Stimulated activated CD8-positive, alpha-beta memory T cell treated with anti-CD3 and anti-CD28 coated beads, Interleukin-15, amount 100 ng/mL, for 48 hours (primary cell): ENCODE data around the gene FGF22.

Experiments
- DNase-seq, 2 donors: peaks; one replicate each; pipeline ENCODE4 v3.0.0-alpha.2; 2020; ENCODE audit warnings: low read depth in 2 of 2

FGF22 gene

DNA sequence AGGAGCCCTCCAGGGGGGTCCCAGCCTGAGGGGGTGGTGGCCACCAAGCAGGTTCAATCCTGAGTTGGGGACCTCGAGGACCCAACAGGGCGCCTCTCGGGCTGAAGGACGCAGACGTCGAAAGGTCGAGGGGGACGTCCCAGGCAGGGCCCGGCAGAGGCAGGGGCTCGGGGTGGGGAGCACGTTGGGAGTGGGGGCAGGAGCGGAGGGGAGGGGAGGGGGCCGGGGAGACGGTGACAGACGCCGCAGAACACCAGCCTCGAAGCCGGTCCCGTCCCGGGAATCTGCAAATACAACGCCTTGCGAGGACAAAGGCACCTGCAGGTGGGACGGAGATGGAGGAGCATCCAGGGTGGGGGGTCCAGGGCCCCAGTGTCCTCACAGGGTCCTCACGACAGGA is 4.1 kb downstream of the FGF22 start:
- DNase-seq = no peak

DNA sequence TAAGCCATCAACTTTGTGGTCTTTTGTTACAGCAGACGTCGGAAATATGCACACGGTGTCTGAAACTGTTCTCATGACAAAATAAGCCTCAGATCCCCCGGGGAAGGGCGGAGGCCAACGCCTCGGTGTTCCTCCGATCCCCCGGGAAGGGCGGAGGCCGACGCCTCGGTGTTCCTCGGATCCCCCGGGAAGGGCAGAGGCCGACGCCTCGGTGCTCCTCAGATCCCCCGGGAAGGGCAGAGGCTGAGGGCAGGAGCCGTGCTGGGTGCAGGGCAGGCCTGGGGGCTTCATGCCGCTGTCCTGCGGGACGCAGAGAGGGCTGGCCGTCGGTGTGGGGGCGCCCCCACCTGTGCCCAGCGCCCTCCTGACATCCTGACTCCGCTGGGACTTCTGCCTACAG is 4.7 kb downstream of the FGF22 start:
- DNase-seq = no peak

DNA sequence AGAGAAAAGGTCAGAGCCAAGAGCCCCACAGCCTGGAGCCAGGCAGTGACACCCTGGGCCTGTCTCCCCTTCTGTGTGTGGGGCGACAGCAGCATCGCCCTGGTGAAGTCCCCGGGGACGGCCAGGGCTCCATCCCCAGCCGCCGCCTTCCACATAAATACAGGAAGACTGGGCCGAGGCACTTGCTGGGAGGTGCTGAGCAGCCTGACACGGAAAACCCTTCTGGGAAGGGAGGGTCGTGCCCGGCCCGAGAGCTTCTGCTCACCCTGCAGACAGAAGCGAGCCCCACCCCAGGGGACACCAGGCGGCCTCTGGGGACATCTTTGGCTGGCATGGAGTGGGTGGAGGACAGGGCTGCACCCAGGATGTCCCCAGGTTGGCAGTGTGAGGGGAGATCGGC is 5.1 kb downstream of the FGF22 start:
- DNase-seq = no peak

DNA sequence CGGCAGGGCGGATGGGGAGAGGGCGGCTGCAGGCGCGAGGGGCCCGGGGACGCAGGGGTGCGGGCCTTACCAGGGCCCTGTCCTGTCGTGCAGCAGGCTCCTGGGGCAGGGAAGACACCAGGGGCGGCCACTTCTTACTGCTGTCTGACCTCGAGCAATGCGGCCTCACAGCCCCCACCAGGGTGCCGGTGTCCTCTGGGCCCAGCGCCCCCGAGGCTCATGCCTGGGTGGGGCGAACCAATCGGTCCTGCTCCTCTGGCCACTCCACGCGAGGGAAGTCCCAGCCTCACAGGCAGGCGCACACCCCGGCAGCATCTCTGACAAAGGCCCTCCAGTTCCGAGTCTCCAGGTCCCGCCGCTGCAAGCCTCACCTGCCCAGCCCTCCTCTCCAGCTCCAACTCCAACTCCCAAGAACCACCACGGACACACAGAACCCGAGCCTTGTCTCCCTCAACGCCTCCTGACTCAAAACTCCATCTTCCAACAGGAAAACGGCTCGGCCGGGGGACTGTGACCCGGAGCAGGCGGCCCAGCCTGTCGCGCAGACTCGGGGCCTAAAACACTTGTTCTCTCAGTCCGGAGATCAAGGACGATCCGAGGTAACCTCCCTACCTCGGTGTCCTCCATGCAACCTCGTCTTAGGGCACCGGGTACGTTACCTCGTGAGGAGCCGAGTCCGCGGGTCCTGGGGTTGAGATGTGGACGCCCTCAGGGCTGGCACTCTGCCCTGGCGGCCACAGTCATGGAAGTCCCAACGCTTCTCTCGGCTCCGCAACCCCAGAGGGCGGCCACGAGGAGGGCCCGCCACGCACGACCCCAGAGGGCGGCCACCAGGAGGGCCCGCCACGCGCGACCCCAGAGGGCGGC is 6.5 kb downstream of the FGF22 start:
- DNase-seq = no peak

DNA sequence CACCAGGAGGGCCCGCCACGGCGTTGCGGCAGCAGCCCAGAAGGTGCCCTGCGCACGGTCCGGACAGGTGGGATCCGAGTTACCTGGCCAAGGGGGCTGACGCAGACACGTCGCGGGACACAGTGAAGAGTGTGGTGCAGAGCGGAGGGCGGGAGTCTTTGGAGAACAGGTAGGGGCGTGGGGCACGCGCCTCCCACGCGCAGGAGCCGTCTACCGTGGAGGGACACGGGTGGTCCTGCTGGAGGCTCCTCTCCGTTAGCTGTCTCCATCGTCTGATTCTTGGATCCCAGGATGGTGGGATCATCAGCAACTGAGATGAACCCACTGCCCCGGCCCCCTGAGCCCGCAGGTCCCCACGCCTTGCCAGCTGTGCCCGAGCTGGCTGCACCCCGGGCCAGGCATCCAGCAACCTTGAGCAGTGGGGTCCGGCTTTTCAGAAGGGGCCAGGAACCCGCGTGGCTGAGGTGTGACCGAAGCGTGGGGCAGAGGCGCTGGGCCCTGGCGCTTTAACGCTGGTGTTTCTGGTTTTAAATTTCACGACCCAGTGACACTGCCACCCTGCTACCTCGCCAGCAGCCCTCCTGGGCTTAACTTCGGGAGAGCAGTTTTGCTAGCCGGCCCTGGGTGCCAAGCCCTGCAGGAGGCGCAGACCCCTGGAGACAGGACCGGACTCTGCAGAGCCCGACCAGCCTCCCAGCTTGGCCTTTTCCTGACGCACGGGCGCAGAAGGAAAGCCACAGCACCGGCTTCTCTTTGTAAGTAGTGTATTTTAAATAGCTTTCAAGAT is 7.3 kb downstream of the FGF22 start:
- no peak for DNase-seq

DNA sequence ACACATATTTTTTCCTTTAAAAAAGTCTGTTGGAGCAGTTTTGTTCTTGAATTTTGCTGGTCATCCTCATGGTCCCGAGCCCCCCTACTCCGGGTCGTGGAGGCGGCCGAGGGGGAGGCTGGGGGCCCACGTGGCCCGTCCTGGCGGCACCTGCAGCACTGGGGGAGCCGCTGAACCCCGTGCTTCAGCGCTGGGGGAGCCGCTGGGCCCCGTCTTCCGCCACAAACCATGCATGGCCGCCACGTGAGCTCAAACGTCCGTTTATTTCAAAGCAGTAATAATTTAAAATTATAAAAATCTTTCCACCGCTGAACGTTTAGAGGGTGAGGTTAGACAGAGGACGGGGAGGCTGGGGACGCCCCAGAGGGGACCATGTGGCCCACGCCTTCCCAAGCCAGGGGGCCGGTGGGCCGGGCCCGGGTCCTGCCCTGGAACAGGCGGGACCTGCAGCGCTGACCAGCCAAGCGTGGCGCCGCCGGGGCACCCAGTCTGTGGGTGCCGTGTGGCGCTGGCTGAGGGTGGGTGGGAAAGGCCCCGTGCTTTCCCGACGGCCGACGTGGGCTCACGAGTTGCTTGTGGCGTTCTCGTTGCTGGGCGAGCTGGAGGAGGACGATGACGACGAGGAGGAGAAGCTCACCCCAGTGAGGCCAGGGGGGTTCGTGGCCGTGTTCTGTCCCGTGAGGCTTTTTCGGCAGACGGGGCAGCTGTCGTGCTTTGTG is 8.0 kb downstream of the FGF22 start:
- DNase-seq = no peak

DNA sequence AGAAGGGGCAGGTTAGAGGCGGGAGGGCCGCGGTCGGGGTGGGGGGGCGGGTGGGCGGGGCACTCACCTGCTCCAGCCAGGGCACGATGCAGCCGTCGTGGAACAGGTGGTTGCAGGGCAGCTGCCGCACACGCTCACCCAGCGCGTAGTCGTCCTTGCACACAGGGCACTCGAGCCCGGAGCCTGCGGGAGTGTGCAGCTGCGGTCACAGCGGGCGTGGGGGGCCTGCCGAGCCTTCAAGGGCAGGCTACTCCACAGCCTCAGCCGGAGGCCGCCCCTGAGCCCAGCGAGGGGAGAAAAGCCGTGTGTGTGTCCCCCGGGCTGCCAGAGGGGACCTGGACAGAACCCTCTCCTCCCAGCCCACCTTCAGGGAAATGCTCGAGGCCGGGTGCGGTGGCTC is 8.6 kb downstream of the FGF22 start:
- DNase-seq = no peak

DNA sequence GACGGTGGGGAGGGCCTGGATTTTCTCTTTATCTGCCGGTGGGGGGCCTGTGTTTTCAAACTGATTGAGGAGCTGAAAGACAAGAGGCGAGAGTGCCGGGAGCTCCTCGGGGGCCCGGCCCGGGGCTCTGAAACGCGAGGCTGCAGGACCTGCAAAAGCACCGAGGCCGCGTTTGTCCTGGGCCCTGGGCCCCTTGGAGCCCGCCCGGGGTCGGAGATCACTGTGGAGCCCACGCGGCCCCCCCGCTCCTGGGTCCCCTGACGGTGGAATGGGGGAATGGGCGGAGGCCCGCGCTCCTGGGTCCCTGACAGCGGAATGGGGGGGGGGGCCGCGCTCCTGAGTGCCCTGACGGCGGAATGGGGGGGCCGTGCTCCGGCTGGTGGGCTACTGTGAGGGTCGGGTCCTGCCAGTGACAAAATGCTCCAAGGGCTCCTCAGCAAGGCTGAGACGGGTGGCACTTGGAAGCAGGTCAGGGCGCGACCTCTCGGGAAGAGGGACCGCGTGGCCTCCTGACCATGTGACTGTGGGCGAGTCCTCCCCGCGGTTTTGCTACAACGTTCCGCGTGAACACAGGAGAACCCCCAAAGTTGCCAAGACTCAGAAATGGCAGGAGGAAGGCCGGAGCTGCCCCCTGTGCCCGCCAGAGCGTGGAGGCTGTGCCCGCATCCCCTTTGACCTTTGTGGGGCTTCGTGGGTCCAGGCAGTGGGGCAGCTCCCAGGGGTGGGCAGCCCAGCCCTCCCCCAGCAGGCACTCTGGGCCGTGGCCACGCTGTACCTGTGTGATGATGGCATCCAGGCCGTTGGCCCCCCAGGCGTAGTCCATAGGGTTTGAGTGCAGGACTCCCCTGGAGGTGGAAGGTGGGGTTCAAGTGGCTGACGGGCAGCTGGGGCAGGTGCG is 9.5 kb downstream of the FGF22 start:
- no peak for DNase-seq

DNA sequence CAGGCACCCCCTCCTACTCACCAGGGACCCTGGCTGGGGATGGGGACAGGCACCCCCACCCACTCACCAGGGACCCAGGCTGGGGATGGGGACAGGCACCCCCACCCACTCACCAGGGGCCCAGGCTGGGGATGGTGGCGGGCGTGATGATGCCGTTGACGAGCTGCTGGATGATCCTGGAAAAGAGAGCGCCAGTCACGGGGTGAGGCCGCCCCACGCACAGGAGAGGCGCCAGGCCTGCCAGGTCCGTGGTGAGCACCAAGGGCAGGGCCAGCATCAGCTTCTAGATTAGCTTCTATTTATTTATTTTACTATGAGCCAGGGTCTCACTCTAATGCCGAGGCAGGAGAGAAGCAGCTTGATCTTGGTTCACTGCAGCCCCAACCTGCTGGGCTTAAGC is 10.4 kb downstream of the FGF22 start:
- no peak for DNase-seq

DNA sequence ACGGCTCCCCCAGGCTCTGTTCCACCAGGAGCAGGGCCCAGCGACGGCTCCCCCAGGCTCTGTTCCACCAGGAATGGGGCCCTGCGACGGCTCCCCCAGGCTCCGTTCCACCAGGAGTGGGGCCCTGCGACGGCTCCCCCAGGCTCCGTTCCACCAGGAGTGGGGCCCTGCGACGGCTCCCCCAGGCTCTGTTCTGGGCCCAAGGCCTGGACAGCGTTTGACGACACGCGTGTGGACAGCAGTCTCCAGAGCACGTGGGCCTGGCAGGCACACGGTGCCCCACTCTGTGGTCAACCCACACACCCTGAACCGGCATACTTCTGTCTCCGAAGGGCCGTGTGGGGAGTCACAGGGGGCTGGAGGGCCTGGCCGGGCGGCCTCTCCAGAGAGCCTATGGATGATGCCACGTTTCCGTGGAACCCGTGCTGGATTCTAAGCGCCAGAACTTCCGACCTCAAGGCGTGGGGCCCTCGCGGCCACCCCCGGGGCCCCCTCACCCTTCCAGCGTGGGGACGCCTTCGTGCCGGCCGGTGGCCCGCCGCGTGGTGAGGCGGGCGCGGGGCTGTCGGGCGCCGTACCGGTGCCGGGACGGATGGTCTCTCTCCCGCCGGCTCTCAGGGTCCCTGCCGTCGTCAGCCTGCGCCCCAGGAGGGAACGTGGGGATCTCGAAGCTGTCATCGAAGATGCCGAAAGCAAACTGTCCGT is 11.6 kb downstream of the FGF22 start:
- DNase-seq = no peak

DNA sequence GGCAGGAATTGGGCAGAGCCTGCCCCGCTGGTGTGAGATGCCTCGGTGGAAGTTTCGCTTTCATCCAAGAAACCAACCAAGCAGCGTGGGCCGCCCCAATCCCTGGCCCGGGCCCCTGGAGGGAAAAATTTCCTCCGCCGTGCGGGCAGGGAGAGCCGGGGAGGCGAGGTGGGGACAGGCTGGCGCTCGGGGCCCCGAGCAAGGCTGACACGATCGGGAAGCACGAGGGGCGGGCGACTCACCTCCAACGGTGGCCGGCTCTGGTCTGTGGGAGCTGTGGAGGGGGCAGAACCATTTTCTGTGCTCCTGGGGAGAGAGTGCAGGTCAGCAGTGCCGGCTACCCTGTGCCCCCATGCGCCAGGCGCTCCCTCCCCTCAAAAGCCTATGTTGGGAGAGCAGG is 12.3 kb downstream of the FGF22 start:
- DNase-seq = no peak

DNA sequence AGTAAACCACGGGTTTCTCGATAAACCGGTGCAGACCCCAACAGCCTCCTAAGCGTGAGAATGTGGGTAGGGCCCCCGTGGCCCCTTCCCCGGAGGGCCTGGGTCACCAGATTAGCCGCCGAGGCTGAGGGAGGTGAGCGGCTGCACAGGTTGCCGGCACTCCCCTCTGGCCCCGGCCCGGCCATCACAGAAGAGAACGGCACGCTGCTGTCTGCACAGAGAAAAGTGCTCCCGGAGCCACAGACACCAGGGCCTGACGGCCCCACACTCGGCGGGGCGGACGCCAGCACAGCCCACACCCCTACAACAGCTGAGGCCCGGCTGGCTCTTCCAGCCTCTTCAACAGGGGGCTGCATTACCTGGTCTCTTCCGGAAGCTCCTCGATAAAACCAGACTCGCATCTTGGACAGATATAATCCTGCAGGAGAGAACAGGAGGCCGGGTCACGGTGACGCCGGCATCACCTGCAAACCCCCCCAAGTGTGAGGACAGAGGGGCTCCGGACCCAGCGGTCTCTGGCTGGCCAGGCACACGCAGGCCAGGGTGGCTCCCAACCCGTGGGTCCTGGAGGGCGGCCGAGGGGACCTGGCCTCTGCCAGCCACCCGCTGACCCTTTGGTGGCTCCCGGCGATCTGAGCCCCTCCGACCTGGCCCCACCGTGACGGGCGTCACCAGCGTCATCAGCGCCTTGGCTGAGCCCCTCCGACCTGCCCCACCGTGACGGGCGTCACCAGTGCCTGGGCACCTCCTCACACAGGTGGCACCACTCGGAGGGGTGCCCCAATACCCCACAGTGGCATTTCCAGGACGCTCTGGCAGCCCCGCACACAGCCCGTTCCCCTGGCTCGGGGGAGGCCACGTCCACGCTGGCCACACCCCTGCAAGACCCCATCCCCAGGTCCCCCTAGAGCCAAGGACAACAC is 13.0 kb downstream of the FGF22 start:
- DNase-seq = no peak

DNA sequence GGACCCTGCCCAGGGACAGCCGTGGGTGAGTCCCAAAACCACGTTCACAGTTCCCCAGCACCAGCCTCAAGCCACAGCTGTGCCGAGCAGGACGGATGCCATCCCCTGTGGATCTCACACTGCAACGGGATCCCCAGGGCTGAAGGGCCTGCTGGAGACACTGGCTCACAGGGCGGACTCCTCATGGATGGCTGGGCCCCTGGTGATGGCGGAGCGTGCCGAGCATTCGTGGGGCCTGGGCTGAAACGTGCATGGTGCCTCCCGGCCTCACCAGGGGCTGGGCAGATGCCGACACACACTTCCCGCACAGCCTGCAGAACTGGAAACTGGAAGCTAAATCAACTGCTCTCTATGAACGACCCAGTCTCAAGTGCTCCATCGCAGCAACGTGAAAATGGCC is 13.7 kb downstream of the FGF22 start:
- DNase-seq = no peak

DNA sequence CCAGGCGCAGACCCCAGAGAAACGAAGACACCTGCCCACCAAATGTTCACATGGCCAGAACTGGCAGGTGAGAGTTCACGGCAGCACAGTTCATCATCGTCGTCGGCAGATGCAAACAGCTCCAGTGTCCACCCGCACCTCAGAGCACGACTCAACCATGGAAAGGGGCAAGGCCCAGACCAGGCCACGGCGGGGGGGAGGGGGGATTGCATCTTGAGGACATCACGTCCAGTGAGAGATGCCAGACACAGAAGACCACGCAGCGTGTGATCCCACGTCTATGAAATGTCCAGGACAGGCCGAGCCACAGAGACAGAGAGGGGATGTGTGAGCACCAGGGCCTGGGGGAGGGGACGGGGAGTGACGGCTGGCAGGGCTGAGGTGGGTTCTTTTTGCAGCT is 16.0 kb downstream of the FGF22 start:
- no peak for DNase-seq

DNA sequence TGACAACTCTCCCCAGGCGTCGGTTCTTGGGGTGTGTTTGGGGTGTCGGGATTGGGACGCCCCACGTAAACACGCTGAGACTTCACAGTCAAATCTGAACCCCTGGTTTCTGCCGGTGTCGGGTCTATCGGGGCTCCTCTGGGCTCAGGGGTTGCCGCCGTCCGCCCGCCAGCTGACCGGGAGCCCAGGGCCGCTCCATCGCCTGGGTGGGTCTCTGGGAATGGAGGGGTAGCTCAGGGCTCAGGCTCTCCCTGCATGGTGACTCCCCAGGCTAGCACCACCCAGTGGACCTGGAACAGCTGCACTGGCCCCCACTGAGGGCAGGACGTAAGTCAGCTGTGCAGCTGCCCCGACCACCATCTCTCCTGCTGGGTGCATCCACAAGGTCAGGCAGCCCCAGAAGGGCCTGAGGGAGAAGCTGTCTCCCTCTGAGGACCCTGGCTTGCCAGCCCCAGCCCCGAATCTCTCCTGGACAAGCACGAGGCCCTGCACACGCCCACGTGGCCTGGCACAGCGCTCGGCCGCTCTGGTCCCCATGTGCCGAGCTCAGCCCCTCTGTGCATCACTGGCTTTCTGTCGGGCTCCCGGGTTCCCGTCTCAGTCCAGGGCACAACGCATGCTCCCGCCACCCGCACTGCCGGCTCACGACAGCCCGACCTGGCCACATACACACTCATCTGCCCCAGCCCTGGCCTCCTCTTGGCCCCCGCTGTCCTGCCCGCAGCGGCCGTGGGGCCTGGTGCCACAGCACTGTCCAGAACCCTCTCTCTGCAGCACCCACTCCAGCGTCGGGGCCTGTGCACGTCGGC is 17.3 kb downstream of the FGF22 start:
- DNase-seq = no peak

DNA sequence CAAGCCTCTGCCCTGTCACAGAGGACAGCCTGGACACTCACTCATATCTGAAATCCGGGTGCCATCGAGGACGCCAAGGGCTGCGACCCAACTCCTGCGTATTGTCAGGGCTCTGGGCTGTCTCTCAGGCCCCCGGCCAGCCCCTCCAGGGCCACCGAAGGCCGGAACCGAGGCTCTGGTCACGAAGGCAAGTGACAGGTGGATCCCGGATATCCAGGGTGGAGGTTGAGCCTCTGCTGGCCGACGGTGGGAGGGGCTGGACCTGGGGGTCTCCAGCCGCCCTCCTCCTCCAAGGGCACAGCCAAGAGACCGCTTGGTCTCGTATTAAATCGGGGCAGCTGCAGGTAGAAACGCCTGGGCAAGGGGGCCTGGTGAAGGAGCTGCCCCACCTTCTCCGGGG is 17.9 kb downstream of the FGF22 start:
- no peak for DNase-seq

DNA sequence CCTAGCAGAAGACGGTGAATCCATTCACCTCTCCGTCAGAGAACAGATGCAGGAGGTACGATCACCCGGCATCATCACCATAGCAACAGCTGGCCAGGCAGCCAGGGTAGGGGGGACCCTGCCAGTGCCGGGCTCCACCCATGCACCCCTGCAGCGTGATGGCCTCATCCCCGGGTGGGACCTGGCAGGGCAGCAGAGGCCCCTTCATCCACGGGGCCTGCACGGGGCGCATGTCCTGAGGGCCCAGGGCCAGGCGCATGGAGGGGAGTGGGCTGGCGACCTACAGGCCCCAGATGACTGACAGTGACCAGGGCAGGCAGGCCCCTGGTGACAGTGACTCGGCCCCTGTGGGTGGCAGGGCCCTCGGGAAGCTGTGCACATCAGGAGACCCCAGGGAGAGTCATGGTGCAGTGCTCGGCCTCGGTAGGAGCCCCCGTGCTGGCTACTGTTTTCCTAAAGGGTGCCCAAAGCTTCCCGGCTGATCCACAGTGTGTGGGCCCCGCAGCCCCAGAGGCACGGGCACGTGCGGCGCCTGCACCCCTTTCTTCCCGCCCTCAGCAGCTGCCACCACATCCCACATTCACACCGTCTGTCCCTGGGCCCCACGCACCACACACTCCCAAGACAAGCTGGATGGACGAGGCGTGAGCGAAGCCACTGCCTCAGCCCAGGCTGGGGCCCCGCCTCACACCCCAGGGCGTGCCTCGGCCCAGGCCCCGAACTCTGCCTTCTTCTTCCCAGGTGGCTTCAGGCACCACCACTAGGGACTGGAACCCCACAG is 18.6 kb downstream of the FGF22 start:
- DNase-seq = no peak
